Body of pancreas (tissue), 4 donors: ENCODE data around the gene FAM83B. TPM values are rescaled to one million over a fixed set of nuclear protein-coding genes. Genes with fewer than 3 reads are reported as not detected.

Experiments
- ATAC-seq: fragments of 150-250 bp; one replicate; pipeline ENCODE4 v1.9.1; 2016
- DNase-seq, 4 donors: peaks; one replicate each; pipeline ENCODE4 v3.0.0-alpha.2; 2019
- H3K27ac ChIP-seq, 4 donors: fragments of 200-600 bp; sonication (generic); 1 replicate in 3 of 4; 2 replicates in 1 of 4; pipeline versions ENCODE4 v1.5.1 to v1.6.1; 2016 to 2019; ENCODE audit warnings: mild to moderate bottlenecking in 1 of 4, mixed read lengths in 1 of 4, moderate library complexity in 1 of 4
- H3K27me3 ChIP-seq, 2 donors: fragments of 200-600 bp; sonication (generic); one replicate each; pipeline ENCODE4 v1.6.0; 2016; ENCODE audit warnings: mild to moderate bottlenecking in 1 of 2
- H3K36me3 ChIP-seq, 2 donors: fragments of 200-600 bp; sonication (generic); replicated peaks in 1 of 2; 2 replicates each; pipeline ENCODE4 v1.5.1; 2016; ENCODE audit warnings: low read depth in 2 of 2; ENCODE audit not compliant: insufficient read depth in 1 of 2
- H3K4me1 ChIP-seq: fragments of 200-600 bp; sonication (generic); one replicate; pipeline ENCODE4 v1.6.0; 2016
- H3K4me3 ChIP-seq, 2 donors: fragments of 200-600 bp; sonication (generic); 1 replicate in 1 of 2; 2 replicates in 1 of 2; pipeline ENCODE4 v1.5.1; 2016 to 2019
- H3K9me3 ChIP-seq, 3 donors: fragments of 200-600 bp; sonication (generic); 1 replicate in 2 of 3; 2 replicates in 1 of 3; pipeline ENCODE4 v1.5.1; 2016
- CTCF ChIP-seq, 7 experiments: fragments of 450-650 bp in 4 of 7; fragments of 200-600 bp in 3 of 7; sonication (generic) in 3 of 7; IDR thresholded peaks; one replicate each; pipeline ENCODE4 v1.5.1; 2016 to 2019; ENCODE audit warnings: antibody characterized with exemption in 7 of 7
- POLR2A ChIP-seq, 3 donors: fragments of 450-650 bp; IDR thresholded peaks; one replicate each; pipeline ENCODE4 v1.6.1; 2016; ENCODE audit warnings: antibody characterized with exemption in 3 of 3, mild to moderate bottlenecking in 2 of 3
- WGBS, 2 donors: methylation state at CpG; one replicate each; pipeline ENCODE4 v1.1.5; 2017; 5-methylcytosine and 5-hydroxymethylcytosine counted together
- intact Hi-C: fragments of 100-400 bp; cut with DNase I; formaldehyde crosslinking; loops from one replicate; pipeline ENCODE4 v1.15.1; 2023
- total RNA-seq, 2 donors: library from RNA; depleted of rRNA; stranded (reverse); fragments of >200 nt; gene quantifications; one replicate each; pipeline ENCODE4 v1.1.0, GENCODE V29; 2016

Gene FAM83B
- total RNA-seq, 2 donors from 2014 or later = 3.4 to 6.9 TPM

DNA sequence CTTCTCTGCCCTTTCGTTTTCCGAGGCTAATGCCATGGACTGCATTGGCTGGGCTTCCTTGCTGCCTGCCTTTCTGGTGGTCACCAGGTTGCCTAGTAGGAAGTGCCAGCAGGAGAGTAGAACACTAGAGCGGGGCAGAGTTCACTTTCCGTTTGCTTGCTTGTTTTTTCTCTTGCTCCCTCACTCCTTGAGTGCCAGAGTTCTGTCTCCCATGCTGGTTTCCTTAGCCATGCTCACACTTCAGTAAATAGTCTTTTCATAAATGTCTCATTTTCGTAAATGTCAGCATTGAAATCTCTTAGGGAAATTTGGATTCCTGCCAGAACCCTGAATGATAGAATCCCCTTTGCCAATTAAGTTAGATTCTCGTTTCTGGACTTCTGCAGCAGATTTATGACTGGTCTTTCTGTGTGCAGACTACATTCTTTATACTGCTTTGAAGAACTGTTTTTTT, 63.9 kb downstream of the FAM83B start:
- no peaks in the 10 kb centered on the region for H3K4me1 ChIP-seq
- no peaks in the 10 kb centered on the region for H3K36me3 ChIP-seq
- H3K4me3 ChIP-seq = no peak overlapping the region
- no peak for TF ChIP-seq POLR2A (IDR thresholded peaks at IDR 0.05)
- TF ChIP-seq CTCF (IDR thresholded peaks at IDR 0.05) = no peak
- ATAC-seq (no peak), DNase-seq (no peak)
- WGBS, 2 donors = 65 to 67% methylated on average over 6 of the region's 6 CpGs
- no peaks in the 10 kb centered on the region for H3K27me3 ChIP-seq
- H3K9me3 ChIP-seq = no peaks in the 10 kb centered on the region
- no peak overlapping the region for H3K27ac ChIP-seq
- intact Hi-C loops = no loop called here

DNA sequence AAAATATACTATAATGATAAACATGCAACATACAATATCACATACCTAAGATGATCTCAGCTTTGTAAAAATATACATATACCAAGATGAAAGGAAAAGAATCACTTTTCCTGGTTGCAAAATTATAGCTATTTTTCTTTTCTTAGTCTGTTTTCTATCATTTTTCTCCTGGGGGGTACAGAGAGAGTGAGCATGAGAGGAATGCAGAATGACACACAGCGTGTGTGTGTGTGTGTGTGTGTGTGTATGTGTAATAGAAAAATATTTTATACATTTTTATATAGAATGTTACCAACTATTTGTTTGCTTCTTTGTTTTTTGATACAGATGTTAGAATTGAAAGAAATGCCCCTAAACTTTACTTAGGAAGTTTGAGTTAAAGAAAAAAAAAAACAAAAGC, 64.3 kb downstream of the FAM83B start:
- intact Hi-C loops = no loop called here
- H3K27ac ChIP-seq = no peak overlapping the region
- H3K36me3 ChIP-seq = no peaks in the 10 kb centered on the region
- 62 to 83% methylated on average over 1 of the region's 1 CpG for WGBS, 2 donors
- DNase-seq (no peak), ATAC-seq (no peak)
- H3K4me3 ChIP-seq = no peak overlapping the region
- TF ChIP-seq CTCF (IDR thresholded peaks at IDR 0.05) = no peak
- no peak for TF ChIP-seq POLR2A (IDR thresholded peaks at IDR 0.05)
- no peaks in the 10 kb centered on the region for H3K4me1 ChIP-seq
- H3K27me3 ChIP-seq = no peaks in the 10 kb centered on the region
- no peaks in the 10 kb centered on the region for H3K9me3 ChIP-seq

DNA sequence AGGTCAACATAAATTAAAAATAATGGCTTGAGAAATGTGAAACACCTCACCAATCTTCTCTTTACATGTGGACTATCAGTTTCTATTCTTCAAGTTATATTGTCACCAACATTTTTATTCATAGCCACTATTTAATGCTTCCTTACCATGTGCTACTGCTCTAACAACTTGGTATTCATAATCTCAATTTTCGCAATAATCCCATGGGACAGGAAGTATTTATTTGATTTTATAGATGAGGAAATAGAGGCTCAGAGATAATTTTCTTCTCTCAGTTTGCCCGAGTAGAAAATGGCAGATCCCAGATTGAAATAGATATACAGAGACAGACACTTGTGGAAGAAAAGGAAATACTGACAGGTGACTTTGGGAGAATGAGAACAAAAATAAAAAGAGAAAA, 66.6 kb downstream of the FAM83B start:
- 75 to 76% methylated on average over 2 of the region's 2 CpGs for WGBS, 2 donors
- Histone ChIP-seq H3K9me3 (no peaks in the 10 kb centered on the region), H3K27ac (no peak overlapping the region), H3K27me3 (no peaks in the 10 kb centered on the region), H3K36me3 (no peaks in the 10 kb centered on the region), H3K4me3 (no peak overlapping the region), H3K4me1 (no peaks in the 10 kb centered on the region)
- TF ChIP-seq POLR2A (IDR thresholded peaks at IDR 0.05) (no peak), CTCF (IDR thresholded peaks at IDR 0.05) (no peak)
- DNase-seq = no peak
- intact Hi-C loops = no loop called here
- ATAC-seq = no peak

DNA sequence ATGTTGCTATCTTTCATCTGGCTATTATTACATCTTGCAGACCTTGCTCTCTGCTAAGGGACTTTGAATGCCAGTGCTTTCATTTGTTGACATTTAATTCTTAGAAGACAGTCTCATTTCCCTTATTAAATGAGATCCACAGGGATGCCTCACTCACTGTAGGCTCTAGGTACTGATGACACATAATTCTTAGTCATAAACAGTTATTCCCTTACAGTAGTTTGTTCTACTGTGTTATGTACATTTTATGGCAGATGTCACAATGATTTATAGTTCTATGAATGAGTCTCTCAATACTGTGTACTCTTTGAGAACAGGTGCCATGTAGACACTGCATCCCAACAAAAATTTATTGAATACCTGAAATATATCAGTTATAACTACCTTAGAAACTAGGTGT, 70.3 kb downstream of the FAM83B start:
- Histone ChIP-seq H3K9me3 (no peaks in the 10 kb centered on the region), H3K4me3 (no peak overlapping the region), H3K4me1 (no peaks in the 10 kb centered on the region), H3K36me3 (no peaks in the 10 kb centered on the region), H3K27ac (no peak overlapping the region), H3K27me3 (no peaks in the 10 kb centered on the region)
- TF ChIP-seq POLR2A (IDR thresholded peaks at IDR 0.05) = no peak
- TF ChIP-seq CTCF (IDR thresholded peaks at IDR 0.05) = no peak
- ATAC-seq (no peak), DNase-seq (no peak)
- intact Hi-C loops = no loop called here

DNA sequence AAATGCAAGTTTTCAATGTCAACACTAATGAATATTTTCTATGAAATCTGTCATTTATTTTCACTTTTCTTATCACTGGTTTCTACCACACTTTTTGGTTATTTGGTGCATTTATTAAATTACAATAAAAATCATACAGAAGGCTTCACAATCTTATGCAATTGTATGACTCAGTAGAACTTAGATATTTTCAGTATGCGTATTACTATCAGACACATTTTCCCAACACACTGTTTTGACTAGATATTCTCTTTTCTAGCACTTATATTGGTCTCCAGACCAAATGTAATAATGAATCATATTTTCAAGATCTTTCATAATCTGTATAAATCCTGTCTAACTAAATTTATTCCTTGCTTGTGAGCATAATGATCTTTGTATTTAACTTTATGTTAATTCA, 74.1 kb downstream of the FAM83B start:
- DNase-seq = no peak
- no peak for TF ChIP-seq POLR2A (IDR thresholded peaks at IDR 0.05)
- no peak for TF ChIP-seq CTCF (IDR thresholded peaks at IDR 0.05)
- no peak overlapping the region for H3K27ac ChIP-seq
- no peaks in the 10 kb centered on the region for H3K4me1 ChIP-seq
- H3K9me3 ChIP-seq = no peaks in the 10 kb centered on the region
- no peaks in the 10 kb centered on the region for H3K36me3 ChIP-seq
- no peaks in the 10 kb centered on the region for H3K27me3 ChIP-seq
- no peak for ATAC-seq
- WGBS, 2 donors = 90 to 97% methylated on average over 1 of the region's 1 CpG
- H3K4me3 ChIP-seq = no peak overlapping the region
- intact Hi-C loops = no loop called here
